ENCODE measurements around the gene NBPF3.
"Not testable (repeated sequence)": the region's sequence is repeated elsewhere in the genome, so short reads cannot be mapped to it uniquely, and the experiment has no call there.

Gene NBPF3

DNA sequence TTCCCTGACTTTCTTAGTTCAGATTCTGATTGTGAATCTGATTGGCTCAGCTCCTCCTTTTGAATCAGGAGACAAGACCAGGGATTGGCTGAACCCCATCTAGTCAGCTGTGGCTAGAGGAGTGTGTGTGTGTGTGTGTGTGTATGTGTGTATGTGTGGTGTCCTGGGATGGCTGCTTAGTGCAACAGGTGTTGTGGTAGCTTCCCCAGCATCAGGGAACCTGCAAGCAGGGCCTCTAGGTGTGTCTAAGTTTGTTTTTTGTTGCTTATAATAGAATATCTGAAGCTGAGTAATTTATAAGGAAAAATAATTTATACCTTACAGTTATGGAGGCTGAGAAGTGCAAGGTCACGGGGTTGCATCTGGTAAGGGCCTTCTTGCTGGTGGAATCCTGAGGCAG, 56.1 kb downstream of the NBPF3 start:
- DNase-seq, result no peak

DNA sequence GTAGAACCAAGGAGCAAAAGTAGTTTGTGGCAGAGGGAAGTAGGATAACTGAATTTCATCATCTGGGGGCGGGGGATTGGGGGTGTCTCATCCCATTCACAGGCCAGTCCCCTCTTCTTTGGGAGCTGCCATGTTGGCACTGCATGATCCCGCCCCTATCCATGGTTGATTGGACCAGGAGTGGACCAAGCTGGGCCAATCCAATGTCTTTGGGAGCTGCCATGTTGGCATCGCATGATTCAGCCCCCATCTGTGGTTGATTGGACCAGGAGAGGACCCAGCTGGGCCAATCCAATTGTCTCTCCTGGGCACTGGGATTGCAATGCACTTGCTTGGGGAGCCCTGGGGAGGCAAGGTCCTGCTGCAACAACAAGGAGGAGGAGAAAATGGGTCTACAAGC, 56.9 kb downstream of the NBPF3 start:
- no peak for DNase-seq

DNA sequence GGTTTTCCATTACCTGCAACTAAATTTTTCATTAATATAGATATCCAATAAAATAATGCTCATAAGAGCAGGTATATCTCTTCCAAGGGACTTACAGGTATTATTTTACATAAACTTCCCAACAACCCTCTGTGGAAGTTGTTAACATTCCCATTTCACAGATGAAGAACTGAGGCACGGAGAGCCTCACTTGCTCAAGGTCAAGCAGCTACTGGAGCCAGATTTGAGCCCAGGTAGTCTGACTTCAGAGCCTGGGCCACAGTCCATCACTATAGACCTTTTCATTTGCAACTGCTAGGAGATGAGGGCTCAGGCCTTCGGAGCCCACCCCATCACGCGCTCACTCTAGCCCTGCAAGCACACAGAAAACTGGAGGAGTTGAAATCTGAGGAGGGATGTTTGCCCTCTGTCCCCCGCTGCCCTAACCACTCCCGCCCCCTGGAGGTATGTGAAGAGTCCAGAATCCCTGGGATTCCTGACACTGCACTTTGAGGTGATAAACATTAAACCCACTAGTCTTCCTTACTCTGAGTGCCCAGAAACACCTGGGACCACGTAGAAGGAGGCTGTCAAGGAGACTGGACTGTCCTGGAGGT, 57.6 kb downstream of the NBPF3 start:
- DNase-seq, result no peak

DNA sequence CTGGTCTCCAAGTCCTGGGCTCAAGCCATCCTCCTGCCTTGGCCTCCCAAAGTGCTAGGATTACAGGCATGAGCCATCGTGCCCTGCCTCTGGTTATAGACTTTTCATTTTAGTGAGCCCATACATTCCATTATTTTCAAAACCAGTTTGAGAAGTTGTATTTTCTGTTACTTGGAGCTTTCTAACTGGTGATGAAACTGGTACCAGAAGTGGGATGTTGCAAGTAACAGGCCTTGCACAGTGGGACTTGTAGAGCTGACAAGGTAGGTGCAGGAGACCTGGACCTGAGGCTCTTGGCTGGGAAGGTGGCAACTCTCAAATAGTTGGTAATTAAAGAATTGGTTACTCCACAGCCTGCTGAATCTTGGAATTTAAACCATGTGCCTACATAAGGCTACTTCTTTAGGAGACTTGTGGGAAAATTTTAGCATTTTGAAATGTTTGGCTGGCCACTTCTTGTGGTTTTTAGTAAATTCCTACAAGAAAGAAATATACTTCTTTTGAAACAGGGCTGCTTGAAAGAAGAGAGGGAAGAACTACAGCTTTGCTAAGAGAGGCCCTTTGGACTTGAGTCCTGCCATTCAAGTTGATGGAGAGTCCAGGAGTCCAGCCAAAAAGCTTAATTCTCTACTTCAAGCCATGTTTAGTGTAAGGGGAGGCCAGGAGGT, 59.5 kb downstream of the NBPF3 start:
- DNase-seq, result no peak

DNA sequence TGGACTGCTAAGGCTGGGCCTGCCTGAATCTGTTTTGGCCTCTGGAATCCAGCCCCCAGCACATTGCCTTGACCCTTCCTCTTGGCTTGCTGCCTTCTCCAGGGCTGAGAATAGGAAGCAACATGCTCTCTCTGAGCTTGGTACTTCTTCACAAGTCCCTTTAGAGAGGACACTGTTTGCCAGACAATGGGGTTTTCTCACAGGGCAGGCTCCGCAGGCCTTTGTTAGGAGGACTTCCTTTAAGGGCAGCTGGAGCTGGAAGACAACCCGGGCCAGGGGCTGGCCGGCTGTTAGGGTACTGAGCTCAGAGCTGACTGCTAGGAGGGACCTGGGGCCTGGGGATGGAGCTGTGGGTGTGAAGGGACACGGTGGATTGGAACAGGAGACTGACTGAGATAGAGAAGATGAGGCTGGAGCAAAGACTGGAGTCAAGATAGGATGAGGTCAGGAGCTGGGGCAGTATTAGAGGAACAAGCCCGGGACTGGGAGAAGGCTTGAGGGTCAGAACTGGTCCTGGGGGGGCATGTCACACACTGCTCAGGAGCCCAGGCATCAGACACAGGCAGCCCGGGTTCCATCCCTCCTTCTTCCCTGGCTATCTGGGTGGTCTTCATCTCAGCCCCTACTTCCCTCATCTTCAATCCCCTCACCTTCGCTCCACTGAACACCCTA, 63.9 kb downstream of the NBPF3 start:
- DNase-seq, result no peak

DNA sequence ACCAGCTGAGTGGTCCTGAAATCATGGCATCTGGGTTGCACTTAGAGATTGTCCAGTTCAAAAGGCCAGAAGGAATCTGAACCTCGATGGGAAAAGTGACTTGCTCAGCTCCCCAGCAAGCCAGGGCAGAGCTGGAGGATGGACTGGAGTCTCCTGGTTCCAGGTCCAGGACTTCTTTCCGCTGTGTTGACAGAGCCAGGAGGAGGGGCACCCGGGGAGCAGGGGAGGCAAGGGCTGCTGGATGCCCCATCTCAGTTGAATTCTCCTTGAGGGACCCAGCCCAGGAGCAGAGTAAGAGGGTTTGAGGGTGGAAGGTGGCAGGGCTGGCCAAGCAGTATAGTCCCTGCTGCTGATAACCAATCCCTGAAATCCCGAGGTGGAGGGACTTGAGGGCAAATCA, 66.9 kb downstream of the NBPF3 start:
- no peak for DNase-seq

DNA sequence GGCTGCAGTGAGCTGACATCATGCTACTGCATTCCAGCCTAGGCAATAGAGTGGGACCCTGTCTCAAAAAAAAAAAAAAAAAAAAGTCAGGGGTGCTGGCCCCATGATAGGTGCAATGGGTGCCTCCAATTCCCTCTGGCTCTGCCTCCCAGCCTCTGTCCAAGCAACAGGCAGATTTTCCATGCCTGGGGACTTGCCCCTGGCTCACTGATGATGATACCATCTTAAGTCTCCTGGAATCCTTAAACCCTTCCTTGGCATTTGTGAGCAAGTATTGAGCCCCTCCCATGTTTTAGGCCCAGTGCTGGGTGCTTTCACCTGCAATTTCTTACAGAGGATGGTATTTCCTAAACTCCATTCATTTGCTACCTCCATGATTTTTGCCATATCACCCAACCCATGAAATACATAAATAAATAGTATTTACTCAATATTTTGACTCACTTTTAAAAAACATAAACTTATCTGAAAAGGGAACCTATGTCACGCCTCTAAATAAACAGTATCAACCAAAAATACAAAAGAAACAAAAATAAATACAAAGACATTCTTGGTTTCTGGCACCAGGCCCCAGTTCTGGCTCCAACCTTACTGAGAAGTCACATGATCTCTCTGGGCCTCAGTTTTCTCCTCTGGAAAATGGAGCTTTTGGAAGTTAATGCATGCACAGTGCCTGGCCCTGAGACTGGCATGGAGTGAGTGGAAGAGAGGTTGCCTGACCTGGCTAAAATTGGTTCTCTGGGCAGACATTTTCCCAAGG, 67.8 kb downstream of the NBPF3 start:
- DNase-seq, result no peak

DNA sequence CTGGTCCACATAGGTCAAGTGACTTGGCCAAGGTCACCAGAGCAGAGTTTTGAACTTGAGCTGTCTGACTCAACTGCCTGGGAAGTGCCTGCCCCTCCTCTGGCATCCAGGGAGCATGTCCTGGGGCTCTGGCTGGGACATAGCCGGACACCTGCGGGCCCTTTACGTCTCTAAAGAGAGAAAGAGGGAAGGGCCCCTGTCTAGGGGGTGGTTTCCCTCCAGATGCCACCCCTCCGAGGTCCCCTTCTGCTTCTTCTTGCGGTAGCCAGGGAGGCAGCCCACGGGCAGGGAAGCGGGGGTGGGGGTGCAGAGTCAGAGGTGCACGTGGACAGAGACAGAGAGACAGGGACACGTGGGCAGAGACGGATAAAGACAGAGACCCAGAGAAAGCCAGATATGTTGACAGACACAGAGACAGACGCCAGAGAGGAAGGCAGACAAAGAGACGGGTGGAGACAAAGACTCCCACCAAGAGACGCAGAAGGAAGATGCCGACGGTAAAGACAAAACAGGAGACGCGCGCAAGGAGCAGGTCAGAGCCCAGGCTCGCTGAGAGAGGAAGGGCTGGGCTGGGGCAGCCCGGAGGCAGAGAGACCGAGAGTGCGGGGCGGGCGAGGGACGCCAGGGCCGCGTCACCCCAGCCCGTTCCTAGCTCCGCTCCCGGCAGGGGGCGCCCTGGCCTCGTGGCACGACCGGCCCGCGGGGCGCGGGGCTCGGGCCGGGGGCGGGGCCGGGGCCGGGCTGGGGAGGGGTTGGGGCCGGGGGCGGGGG, 68.8 kb downstream of the NBPF3 start:
- DNase-seq, result no peak

DNA sequence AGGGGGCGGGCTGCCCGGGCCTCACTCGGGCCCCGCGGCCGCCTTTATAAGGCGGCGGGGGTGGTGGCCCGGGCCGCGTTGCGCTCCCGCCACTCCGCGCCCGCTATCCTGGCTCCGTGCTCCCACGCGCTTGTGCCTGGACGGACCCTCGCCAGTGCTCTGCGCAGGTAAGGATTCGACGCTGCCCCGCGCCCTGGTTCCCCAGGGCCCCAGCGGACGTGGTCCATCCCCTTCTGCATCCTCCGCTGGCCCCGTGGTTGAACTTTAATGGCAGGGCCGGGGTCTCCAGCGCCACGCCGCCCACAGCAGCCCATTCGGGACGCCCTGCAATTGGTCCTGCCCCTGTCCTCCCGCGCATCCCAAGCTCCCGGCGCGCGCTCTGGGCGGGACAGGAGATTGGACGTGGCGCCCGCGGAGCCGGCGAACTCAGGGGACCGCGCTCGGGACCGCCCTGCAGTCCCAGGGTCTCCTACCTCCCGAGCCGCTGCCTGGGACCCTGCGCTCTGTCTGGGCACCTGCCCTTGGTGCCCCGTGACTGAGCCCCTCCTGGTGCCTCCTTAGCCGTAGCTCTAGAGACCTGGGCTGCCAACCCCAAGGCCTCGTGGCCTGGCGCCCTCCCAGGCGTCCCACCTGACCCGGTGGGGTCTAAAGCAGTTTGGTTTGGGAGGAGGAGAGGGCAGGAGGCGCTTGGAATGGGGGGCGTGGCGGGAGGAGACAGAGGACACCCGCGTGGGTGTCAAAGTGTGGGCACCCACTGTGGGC, 69.6 kb downstream of the NBPF3 start, which contains the start of gene ALPL:
TSS of gene ALPL (plus strand) at position 73 of the 762 bp plus-strand sequence. CDS start 44,659 bp downstream, outside the sequence.
- no peak for DNase-seq

DNA sequence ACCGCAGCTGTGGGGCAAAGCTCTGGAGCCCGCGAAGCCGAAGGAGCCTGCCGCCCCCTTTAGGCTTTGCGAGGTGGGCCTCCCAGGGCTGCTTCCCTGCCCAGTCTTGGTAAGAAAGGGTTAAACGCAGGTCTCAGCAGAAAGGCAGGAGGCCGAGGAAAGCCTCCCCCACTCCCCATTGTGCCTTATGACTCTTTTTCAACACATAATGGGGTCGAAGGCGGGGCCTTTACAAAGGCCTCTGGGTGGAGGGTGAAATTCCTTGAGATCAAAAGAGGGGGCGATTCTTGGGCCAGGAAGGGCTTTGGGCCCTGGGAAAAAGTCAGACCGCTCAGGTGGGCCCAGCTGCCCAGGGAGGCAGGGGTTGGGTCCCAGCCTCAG, 70.2 kb downstream of the NBPF3 start:
- no peak for DNase-seq

DNA sequence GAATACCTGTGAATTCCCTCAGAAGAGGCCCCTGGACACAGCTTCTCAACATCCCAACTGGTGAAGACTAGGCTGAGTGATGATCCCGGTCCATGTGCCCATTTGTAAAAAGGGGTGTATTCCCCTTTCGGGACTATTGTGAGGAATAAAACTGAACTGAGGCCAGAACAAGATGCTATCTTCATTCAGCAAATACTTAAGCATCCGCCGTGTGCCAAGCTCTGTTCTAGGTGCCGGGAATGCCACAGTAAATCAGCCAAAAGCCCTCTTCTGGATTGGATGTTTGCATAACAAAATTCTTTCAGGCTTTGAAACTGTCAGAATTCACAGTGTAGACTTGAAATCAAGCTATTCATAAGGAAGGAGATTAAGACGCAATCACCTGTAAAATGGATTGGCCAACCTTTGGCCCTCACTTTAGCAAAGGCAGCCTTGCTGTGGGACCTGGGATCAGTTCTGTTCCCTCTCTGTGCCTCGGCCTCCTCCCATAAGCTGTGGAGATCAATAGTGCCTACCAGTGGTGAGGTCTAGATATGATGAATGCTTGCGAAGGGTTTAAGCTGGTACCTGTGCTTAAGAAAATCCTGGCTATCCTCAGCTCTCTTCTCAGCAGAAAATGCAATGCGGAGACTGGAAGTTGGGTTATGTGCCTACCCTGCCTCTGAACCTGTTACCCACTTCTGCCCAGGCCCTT, 71.1 kb downstream of the NBPF3 start:
- DNase-seq, result no peak

DNA sequence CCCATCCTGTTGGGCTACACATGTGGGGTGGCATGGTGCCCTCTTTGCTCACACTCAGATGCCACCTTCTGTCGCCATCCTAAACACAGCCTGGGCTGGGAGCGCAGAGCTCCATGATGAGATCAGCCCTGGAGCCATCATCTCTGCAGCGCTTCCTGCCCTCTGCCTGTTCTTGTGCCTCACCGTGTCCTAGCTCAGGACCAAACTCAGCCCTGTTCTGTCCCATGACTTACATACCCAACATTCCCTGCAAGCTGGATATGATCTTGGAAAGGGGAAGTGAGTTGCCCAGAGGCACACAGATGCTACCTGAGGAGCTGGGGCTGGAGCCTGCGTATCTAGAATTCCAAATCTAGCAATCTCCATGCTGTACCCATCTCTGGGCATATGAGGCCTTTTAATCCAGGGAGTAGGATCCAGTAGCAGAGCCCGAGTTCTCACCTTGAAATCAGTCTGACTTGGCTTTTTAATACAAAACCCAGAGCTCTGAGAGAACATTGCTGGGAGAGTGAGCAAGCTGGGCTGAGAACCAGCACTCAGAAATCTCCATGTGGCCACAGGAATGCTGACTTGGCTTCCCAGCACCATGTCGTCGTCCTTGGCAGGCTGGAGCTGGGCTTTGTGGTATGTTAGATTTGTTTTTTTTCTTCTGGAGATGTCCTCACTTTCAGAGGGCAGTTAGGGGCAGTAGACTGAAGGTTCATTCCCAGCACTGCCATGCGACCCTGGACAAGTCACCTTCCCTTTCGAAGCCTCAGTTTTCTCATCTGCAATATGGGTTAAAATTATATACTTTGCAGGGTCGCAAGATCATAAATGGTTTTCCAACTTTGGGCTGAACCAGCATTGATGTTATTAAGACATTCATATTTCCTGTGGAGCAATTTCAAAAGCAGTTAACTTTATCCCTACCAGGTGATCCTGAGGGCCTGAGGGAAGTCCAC, 71.9 kb downstream of the NBPF3 start:
- no peak for DNase-seq

DNA sequence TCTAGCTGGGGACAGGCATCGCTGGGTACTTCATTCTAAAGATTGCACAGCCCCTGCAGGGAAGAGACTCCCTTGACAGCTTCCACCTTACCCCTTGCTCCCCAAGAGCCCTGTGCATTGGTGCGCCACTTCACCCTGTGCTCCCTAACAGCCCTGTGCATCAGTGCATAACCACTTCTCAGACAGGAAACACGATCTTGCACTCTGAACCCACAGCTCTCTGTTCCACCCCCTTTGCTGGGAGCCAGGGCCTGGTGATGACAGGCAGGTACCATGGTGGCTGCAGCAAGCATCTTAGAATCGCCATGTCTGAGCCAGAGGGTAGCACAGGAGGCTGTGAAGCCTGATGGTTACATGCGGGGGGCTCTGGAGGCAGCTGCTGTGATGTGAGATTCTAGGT, 74.3 kb downstream of the NBPF3 start:
- DNase-seq, result no peak

DNA sequence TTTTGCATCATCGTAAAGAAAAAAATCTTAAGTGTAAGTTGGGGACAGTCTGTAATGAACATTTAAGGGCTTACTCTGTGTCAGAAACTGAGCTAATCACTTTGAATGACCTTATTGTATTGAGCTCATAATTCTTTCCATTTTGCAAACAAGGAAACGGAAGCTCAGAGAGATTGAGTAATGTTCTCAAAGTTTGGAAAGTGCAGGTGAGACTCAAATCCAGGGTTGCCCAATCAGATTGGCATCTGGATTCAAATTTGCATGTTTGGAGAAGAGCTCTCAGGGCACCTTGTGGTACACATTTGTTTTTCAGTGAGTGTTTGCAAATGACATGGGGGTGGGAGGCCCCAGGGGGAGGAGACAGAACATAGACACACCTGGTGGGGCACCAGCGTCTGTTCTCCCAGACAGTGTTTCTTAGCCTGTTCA, 77.2 kb downstream of the NBPF3 start:
- no peak for DNase-seq

DNA sequence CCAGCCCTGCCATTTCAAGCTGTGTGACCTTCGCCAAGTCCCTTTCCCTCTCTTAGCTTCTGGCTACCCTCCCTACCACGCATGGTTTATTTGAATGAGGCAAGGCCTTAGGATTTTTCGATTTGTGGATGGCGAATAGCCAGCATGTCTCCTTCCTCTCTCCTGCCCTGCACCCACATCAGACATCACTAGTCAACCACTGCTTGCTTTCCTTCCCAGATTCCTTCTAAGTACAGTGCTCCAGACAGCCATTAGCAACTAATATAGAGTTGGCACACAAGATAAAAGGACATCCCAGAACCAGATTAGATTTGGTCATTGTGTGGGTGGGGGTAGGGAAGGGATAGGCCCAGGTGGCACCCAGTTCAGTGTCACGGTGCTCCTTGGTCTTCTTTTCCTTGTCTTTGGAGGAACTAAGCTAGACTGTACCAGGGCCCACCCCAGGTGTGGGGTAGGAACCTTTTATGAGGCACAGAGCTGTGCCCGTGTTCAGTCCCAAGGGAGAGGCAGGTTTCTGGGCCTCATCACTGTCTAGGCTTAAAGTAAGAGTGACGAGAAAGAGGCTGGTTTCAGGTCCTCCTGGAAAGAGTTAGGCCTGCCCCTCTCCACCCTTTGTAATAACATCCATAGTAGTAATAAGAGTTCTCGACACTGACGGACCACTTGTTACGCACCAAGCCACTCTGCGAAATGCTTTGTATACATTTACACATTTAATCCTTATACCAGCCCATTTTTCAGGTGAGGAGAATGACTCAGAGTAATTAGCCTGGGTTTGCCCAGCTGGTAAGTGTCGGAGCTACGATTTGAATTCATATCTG, 77.9 kb downstream of the NBPF3 start:
- DNase-seq, result no peak

DNA sequence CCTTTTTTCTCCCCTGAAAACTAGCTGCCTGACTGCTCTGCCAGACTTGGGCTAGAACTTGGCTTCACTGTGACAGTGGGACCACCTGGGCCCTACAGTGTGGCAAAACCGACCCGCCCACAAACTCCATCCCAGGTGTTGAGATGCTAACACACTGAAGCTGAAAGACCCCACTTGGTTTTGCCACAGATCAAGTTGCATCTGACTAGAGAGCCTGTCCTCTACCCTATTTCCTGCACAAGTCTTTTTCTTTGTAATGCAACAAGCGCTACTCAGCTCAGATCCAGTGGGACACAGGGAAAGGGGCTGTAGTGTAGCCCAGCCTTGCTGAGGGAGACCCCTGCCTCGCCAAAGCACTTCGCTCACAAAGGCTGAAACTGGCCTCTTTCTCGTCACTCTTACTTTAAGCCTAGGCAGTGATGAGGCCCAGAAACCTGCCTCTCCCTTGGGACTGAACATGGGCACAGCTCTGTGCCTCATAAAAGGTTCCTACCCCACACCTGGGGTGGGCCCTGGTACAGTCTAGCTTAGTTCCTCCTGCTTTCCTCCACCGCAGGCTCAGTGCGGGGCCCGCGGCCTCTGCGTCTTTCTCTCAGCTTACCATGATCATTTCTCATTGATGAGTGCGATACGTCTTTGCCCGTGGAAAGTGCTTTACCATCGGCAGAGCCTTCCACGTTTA, 79.0 kb downstream of the NBPF3 start:
- no peak for DNase-seq

DNA sequence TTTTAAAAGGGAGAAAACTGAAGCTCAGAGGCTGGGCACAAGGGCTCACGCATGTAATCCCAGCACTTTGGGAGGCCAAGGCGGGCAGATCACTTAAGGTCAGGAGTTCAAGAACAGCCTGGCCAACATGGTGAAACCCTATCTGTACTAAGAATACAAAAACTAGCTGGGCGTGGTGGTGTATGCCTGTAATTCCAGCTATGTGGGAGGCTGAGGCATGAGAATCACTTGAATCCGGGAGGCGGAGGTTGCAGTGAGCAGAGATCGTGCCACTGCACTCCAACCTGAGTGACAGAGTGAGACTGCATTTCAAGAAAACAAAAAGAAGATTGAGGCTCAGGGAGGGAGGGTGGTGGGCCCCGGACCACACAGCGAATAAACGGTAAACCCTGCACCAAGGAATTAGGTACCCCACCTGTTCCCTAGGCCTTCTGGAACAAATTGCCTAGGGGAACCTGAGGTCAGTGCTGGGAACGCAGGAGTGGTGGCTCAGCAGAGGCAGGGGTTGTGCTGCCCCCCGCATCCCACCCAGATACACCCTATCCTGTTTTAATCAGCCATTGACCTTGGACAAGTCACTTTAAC, 79.6 kb downstream of the NBPF3 start:
- not testable (repeated sequence) for DNase-seq
